ENCODE results near the gene GALNT18. TPM values are rescaled to one million over a fixed set of nuclear protein-coding genes. Genes with fewer than 3 reads are reported as not detected.

The GALNT18 gene
- total RNA-seq, 1 experiment from 2014 or later: 1.7 TPM

DNA sequence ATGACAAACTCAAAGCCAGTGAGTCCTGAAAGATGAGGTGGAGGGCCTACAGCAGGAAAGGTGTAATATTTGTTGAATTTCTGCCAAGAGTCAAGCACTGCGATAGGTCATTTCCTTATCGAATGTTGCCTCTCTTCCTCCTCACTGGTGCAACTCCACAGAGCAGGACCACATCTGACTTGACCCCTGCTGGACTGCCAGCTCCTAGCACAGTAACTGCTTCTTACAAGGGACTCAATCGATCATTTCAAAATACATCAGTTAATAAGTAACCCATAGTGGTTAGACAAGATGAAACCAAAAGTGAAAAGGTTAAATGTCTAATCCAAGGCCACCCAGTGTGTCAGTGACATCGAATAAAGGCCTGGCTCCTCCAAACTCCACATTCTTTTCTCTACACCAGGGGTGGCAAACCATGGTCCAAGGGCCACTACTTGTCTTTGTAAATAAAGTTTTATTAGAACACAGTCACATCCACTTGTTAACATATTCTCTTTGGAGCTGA is 170.3 kb downstream of the GALNT18 start:
- no peaks in the 10 kb centered on the region for H3K9me3 ChIP-seq (ENCODE audit: control insufficient read depth, low read depth, low read length)
- Mint-ChIP-seq H3K4me1 (peaks cover 22 to 25% of the 10 kb centered on the region in 2 experiments), H3K9me3 (no peaks in the 10 kb centered on the region; a peak in 1 of 5 replicates), H3K27ac (no peak overlapping the region), H3K4me3 (no peak overlapping the region), H3K36me3 (ENCODE audit: insufficient read depth in 1 of 3, low read depth in 3 of 3) (no peaks in the 10 kb centered on the region; a peak in 1 of 7 replicates), H3K27me3 (ENCODE audit: low read depth) (no peaks in the 10 kb centered on the region; the same call in 1 of the 2 replicates)
- no peak overlapping the region for H2BK15ac ChIP-seq (ENCODE audit: low read depth, low read length)
- no peak overlapping the region for H3K9ac ChIP-seq (ENCODE audit: extremely low read depth, insufficient read length, low read length)
- H3K4ac ChIP-seq (ENCODE audit: low read depth, low read length): no peak overlapping the region
- DNase-seq: no peak
- no peaks in the 10 kb centered on the region for H3K79me2 ChIP-seq (ENCODE audit: insufficient read depth, low read length)
- H2AFZ ChIP-seq (ENCODE audit: low read length): no peak overlapping the region
- H4K20me1 ChIP-seq (ENCODE audit: control insufficient read depth, insufficient read depth, insufficient read length): peaks cover 2% of the 10 kb centered on the region
- H2BK120ac ChIP-seq (ENCODE audit: low read depth, low read length, poor library complexity, severe bottlenecking): no peak overlapping the region
- H3K23me2 ChIP-seq (ENCODE audit: insufficient read length, low read depth, low read length, poor library complexity, severe bottlenecking): no peaks in the 10 kb centered on the region
- no peak overlapping the region for H3K27ac ChIP-seq (ENCODE audit: insufficient read length, low read depth, low read length)
- WGBS (ENCODE audit: extremely low coverage, insufficient read length, low lambda C conversion rate): no CpG with 5 or more reads among the region's 4 CpGs
- H3K79me1 ChIP-seq (ENCODE audit: insufficient read depth, low read depth, low read length, poor library complexity, severe bottlenecking): no peaks in the 10 kb centered on the region
- H3K56ac ChIP-seq (ENCODE audit: insufficient read length, low read depth, low read length): no peak overlapping the region
- H3K4me2 ChIP-seq (ENCODE audit: insufficient read depth, insufficient read length, low read length): no peak overlapping the region
- H3K27me3 ChIP-seq (ENCODE audit: insufficient read depth, low read length): no peaks in the 10 kb centered on the region
- no peak overlapping the region for H3T11ph ChIP-seq (ENCODE audit: low read length)
- H3K23ac ChIP-seq (ENCODE audit: insufficient read length, low read depth, low read length): no peak overlapping the region
- no peak overlapping the region for H3K14ac ChIP-seq (ENCODE audit: insufficient read depth, low read length)
- no peaks in the 10 kb centered on the region for H3K4me1 ChIP-seq (ENCODE audit: insufficient read depth, low read length)
- no peak overlapping the region for H2BK5ac ChIP-seq (ENCODE audit: insufficient read length, low read length)
- H2AK5ac ChIP-seq (ENCODE audit: insufficient read length, low read length): no peak overlapping the region
- no peak overlapping the region for H4K8ac ChIP-seq (replicated peaks; ENCODE audit: insufficient read length, low read depth, low read length)
- H4K5ac ChIP-seq (ENCODE audit: insufficient read length, low read depth, low read length): no peak overlapping the region
- no peak overlapping the region for H2BK20ac ChIP-seq (ENCODE audit: low read depth, low read length, poor library complexity, severe bottlenecking)
- TF ChIP-seq, protein P1, sequence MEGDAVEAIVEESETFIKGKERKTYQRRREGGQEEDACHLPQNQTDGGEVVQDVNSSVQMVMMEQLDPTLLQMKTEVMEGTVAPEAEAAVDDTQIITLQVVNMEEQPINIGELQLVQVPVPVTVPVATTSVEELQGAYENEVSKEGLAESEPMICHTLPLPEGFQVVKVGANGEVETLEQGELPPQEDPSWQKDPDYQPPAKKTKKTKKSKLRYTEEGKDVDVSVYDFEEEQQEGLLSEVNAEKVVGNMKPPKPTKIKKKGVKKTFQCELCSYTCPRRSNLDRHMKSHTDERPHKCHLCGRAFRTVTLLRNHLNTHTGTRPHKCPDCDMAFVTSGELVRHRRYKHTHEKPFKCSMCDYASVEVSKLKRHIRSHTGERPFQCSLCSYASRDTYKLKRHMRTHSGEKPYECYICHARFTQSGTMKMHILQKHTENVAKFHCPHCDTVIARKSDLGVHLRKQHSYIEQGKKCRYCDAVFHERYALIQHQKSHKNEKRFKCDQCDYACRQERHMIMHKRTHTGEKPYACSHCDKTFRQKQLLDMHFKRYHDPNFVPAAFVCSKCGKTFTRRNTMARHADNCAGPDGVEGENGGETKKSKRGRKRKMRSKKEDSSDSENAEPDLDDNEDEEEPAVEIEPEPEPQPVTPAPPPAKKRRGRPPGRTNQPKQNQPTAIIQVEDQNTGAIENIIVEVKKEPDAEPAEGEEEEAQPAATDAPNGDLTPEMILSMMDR (conservative IDR thresholded peaks at IDR 0.05): no peak
- no peak overlapping the region for H2BK12ac ChIP-seq (ENCODE audit: insufficient read length, low read depth, low read length)
- H3K18ac ChIP-seq (ENCODE audit: insufficient read length, low read depth, low read length): no peak overlapping the region
- no peak overlapping the region for H4K91ac ChIP-seq (ENCODE audit: insufficient read length, low read depth, low read length)
